NT2/D1 (cell line): ENCODE data around the gene CAPZB.
"Not testable (repeated sequence)": the region's sequence is repeated elsewhere in the genome, so short reads cannot be mapped to it uniquely, and the experiment has no call there.

Experiments used
- DNase-seq: peaks from one replicate; pipeline ENCODE4 v3.0.0-alpha.2; 2011; ENCODE audit warnings: low read depth, low spot score
- H3K27me3 ChIP-seq: 2 replicates; pipeline ENCODE4 v1.6.0; 2011; ENCODE audit warnings: mild to moderate bottlenecking; ENCODE audit not compliant: insufficient read length, insufficient read depth
- H3K36me3 ChIP-seq: 2 replicates; pipeline ENCODE4 v1.6.1; 2011; ENCODE audit warnings: mild to moderate bottlenecking, low read length, mixed read lengths; ENCODE audit not compliant: insufficient read depth, insufficient read length
- H3K4me1 ChIP-seq: 2 replicates; pipeline ENCODE4 v1.5.1; 2011; ENCODE audit not compliant: insufficient read depth, insufficient read length
- H3K4me3 ChIP-seq: 2 replicates; pipeline ENCODE4 v1.5.1; 2011; ENCODE audit warnings: low read depth; ENCODE audit not compliant: insufficient read length
- H3K9ac ChIP-seq: 2 replicates; pipeline ENCODE4 v1.6.0; 2011; ENCODE audit warnings: low read depth; ENCODE audit not compliant: insufficient read length
- H3K9me3 ChIP-seq: 2 replicates; pipeline ENCODE4 v1.5.1; 2011; ENCODE audit warnings: mild to moderate bottlenecking, low read length; ENCODE audit not compliant: insufficient read depth
- SUZ12 ChIP-seq: IDR thresholded peaks from 2 replicates; pipeline ENCODE4 v1.6.1; 2011; ENCODE audit not compliant: insufficient read length, insufficient read depth; ENCODE audit errors: extremely low read depth
- YY1 ChIP-seq: IDR thresholded peaks from 2 replicates; pipeline ENCODE4 v1.6.1; 2011; ENCODE audit not compliant: insufficient read length, insufficient read depth
- ZNF274 ChIP-seq: IDR thresholded peaks from 2 replicates; pipeline ENCODE4 v1.6.1; 2011; ENCODE audit warnings: mild to moderate bottlenecking, low read depth, low read length

Gene CAPZB

GRCh38 chr1:19507516-19507915, 22.2 kb upstream of the CAPZB start:
- no peak for DNase-seq
- H3K4me1 ChIP-seq = no peaks in the 10 kb centered on the region
- no peak overlapping the region for H3K9ac ChIP-seq

GRCh38 chr1:19505693-19506457, 20.5 kb upstream of the CAPZB start:
- H3K9ac ChIP-seq = no peak overlapping the region
- H3K4me1 ChIP-seq = no peaks in the 10 kb centered on the region
- no peaks in the 10 kb centered on the region for H3K36me3 ChIP-seq
- H3K9me3 ChIP-seq = no peaks in the 10 kb centered on the region
- H3K4me3 ChIP-seq = no peak overlapping the region
- no peaks in the 10 kb centered on the region for H3K27me3 ChIP-seq
- no peak for TF ChIP-seq ZNF274
- no peak for TF ChIP-seq SUZ12
- no peak for TF ChIP-seq YY1
- no peak for DNase-seq

More at GRCh38 chr1:19507516-19507915, 22.2 kb upstream of the CAPZB start:
- Histone ChIP-seq H3K4me3 (no peak overlapping the region), H3K36me3 (no peaks in the 10 kb centered on the region), H3K9me3 (no peaks in the 10 kb centered on the region), H3K27me3 (no peaks in the 10 kb centered on the region)
- TF ChIP-seq ZNF274 (no peak), SUZ12 (no peak), YY1 (no peak)

GRCh38 chr1:19504796-19505692, 19.7 kb upstream of the CAPZB start:
- no peak for DNase-seq
- TF ChIP-seq ZNF274 = no peak
- no peak for TF ChIP-seq SUZ12
- TF ChIP-seq YY1 = no peak
- H3K9ac ChIP-seq = no peak overlapping the region

GRCh38 chr1:19502284-19502683, 16.9 kb upstream of the CAPZB start:
- H3K4me3 ChIP-seq, DNase-seq, H3K4me1 ChIP-seq, H3K36me3 ChIP-seq, H3K9me3 ChIP-seq, H3K9ac ChIP-seq, H3K27me3 ChIP-seq: not testable (repeated sequence)

More at GRCh38 chr1:19504796-19505692, 19.7 kb upstream of the CAPZB start:
- Histone ChIP-seq H3K36me3 (no peaks in the 10 kb centered on the region), H3K4me1 (no peaks in the 10 kb centered on the region), H3K27me3 (no peaks in the 10 kb centered on the region), H3K9me3 (no peaks in the 10 kb centered on the region), H3K4me3 (no peak overlapping the region)

- H3K27me3 ChIP-seq, H3K9ac ChIP-seq, H3K36me3 ChIP-seq, H3K9me3 ChIP-seq, DNase-seq, H3K4me1 ChIP-seq, H3K4me3 ChIP-seq: not testable (repeated sequence)
Observed at GRCh38 chr1:19499887-19500286, 14.5 kb upstream of the CAPZB start.

GRCh38 chr1:19497443-19497842, 12.1 kb upstream of the CAPZB start:
- not testable (repeated sequence) for H3K9me3 ChIP-seq, H3K27me3 ChIP-seq, H3K4me1 ChIP-seq, DNase-seq, H3K4me3 ChIP-seq, H3K36me3 ChIP-seq, H3K9ac ChIP-seq

GRCh38 chr1:19496527-19496874, 11.2 kb upstream of the CAPZB start:
- Histone ChIP-seq H3K9ac (no peak overlapping the region), H3K27me3 (no peaks in the 10 kb centered on the region), H3K4me1 (no peaks in the 10 kb centered on the region), H3K4me3 (no peak overlapping the region), H3K9me3 (no peaks in the 10 kb centered on the region; the same call in 1 of the 2 replicates), H3K36me3 (no peaks in the 10 kb centered on the region)
- DNase-seq = no peak
- no peak for TF ChIP-seq SUZ12
- TF ChIP-seq YY1 = no peak
- TF ChIP-seq ZNF274 = no peak
